IPS-15b (cell line): ENCODE results near the gene DOCK1.
"Not testable (repeated sequence)": the region's sequence is repeated elsewhere in the genome, so short reads cannot be mapped to it uniquely, and the experiment has no call there.

Experiments
- H3K27me3 ChIP-seq: one replicate; pipeline ENCODE4 v1.6.1; 2013; ENCODE audit warnings: low read length; ENCODE audit not compliant: control insufficient read depth, insufficient read depth
- H3K36me3 ChIP-seq: one replicate; pipeline ENCODE4 v1.6.1; 2013; ENCODE audit warnings: low read length; ENCODE audit not compliant: control insufficient read depth, insufficient read depth
- H3K4me1 ChIP-seq: one replicate; pipeline ENCODE4 v1.6.1; 2013; ENCODE audit warnings: mild to moderate bottlenecking, low read length; ENCODE audit not compliant: control insufficient read depth, insufficient read depth
- H3K4me3 ChIP-seq: one replicate; pipeline ENCODE4 v1.5.1; 2013; ENCODE audit warnings: low read depth, low read length
- H3K9ac ChIP-seq: one replicate; pipeline ENCODE4 v1.6.1; 2013; ENCODE audit warnings: low read depth, mild to moderate bottlenecking, low read length
- H3K9me3 ChIP-seq: one replicate; pipeline ENCODE4 v1.6.1; 2013; ENCODE audit warnings: mild to moderate bottlenecking, low read length; ENCODE audit not compliant: control insufficient read depth, insufficient read depth

The DOCK1 gene

DNA sequence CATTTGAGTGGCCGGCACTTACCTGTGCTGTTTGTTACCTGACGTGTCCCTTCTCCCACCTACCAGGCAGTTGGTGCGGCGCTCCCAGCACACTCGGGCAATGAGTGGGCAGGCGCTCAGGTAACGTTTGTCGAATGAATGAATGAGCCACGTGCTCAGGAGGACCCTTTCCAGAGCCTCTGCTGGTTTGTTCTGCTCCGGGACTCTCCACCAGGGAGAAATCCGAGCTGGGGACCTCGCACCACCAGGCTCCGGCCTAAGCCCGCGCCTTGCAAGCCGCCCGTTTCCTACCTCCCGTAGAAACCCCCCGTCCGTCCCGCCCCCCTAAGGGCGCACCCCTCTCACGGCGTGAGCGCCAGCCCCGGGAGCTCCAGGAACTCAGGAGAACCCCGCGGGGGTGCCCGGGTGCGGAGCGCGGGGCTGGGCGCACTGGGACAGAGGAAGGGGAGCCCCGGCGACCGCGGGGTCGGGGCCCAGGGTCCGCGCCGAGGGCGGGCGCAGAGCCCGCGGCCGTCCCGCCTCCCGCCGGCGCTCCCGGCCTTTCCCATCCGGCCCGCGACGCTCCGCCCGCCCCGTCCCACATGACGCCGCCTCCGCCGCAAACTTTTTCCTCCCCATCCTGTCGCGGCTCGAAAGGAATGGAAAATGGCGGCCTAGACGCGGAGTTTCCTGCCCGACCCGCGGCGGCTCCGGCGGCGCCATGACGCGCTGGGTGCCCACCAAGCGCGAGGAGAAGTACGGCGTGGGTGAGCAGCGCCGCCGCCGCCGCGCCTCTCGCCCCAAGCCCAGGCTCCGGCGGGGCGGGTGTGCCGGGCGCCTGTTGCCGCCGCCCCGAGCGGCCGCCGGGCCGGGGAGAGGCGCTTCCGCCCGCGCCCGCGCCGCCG lies at the start of gene DOCK1:
DOCK1 (plus strand) TSS at position 611 of the 884 bp plus-strand sequence; CDS start at position 701, 90 bp downstream.
- Histone ChIP-seq H3K9me3 (no peaks in the 10 kb centered on the region), H3K9ac (peak within 1 kb of the TSS; percentile 65), H3K27me3 (no peaks in the 10 kb centered on the region), H3K4me3 (peak within 1 kb of the TSS; percentile 68), H3K4me1 (peaks cover 2% of the 10 kb centered on the region), H3K36me3 (peaks cover 6% of the 10 kb centered on the region)

- no peaks in the 10 kb centered on the region for H3K9me3 ChIP-seq
- no peaks in the 10 kb centered on the region for H3K4me1 ChIP-seq
- H3K9ac ChIP-seq, result no peak overlapping the region
- H3K36me3 ChIP-seq, result no peaks in the 10 kb centered on the region
- no peaks in the 10 kb centered on the region for H3K27me3 ChIP-seq
- H3K4me3 ChIP-seq, result no peak overlapping the region
These were observed 47.9 kb upstream of the DOCK1 start for GRCh38 chr10:126857178-126857806.

DNA sequence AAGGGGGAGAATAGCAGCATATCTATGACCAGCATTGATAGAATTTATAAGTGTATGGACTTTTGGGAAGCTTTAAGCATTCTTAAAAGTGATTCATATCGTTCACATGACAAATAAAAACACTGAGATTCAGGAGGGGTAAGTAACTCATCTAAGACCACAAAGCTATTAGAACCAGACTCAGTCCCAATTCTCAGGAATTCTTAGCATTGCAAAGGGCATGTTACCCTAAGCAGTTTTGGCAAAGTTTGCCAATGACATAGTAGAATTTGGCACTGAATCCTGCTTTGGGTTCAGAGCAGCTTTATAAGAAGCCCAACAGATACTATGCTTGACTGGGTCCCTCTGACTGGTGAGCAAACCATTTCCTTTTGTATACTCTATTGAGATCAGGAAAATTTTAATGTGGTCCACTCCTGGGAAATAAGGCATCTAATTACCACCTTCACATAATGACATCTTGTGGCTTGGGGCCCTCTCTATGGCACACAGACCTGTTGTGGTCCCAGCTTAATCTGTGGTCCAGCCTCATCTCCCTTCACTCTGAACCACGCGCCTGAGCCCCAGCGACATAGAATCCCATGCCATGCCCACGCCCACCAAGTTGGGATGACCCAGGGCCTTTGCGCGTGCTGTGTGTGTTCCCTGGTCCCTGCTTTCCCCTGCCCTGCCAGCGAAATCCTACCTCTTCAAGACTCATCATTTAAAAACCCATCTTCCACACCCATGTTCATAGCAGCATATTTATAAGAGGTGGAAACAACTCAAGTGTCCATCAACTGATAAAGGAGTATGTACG lies 37.5 kb upstream of the DOCK1 start:
- Histone ChIP-seq H3K9me3 (no peaks in the 10 kb centered on the region), H3K4me3 (no peak overlapping the region), H3K27me3 (no peaks in the 10 kb centered on the region), H3K36me3 (no peaks in the 10 kb centered on the region), H3K9ac (no peak overlapping the region), H3K4me1 (no peaks in the 10 kb centered on the region)

DNA sequence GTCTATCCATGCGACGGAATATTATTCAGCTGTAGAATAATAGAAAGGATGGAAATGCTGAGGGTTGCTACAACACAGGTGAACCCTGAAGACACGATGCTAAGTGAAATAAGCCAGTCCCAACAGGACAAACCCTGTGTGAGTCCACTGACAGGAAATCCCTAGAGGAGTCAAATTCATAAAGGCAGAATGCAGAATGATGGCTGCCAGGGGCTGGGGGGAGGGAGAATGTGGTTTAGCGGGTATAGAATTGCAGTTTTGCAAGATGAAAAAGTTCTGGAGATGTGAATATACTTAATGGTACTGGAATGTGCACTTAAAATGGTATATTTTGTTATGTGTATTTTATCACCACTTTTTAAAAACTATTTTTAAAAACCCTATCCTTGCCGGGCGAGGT lies 36.9 kb upstream of the DOCK1 start:
- H3K9me3 ChIP-seq, result no peaks in the 10 kb centered on the region
- no peaks in the 10 kb centered on the region for H3K36me3 ChIP-seq
- peaks cover 4% of the 10 kb centered on the region for H3K4me1 ChIP-seq
- H3K9ac ChIP-seq, result no peak overlapping the region
- no peak overlapping the region for H3K4me3 ChIP-seq
- H3K27me3 ChIP-seq, result no peaks in the 10 kb centered on the region

DNA sequence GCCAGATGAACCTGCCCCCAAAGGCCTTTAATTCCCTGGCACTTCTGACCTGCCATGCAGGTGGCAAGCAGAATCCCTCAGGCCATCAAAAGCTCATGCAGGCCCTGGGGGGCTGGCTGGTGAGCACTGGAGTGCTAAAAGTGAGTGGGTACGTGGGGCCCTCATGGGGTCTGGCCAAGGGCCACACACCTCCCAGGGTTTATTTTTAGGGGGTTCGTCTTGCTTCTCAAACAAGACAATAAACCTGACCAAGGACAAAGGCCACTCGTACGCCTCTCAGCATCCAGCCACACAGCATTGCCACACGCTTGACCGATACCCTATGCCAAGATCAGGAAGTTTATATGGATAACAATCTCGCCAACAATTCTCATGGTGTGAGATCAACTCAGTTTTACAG lies 33.1 kb upstream of the DOCK1 start:
- Histone ChIP-seq H3K4me1 (peaks cover 4% of the 10 kb centered on the region), H3K27me3 (no peaks in the 10 kb centered on the region), H3K4me3 (no peak overlapping the region), H3K9me3 (no peaks in the 10 kb centered on the region), H3K36me3 (no peaks in the 10 kb centered on the region), H3K9ac (no peak overlapping the region)

- Histone ChIP-seq H3K9ac (no peak overlapping the region), H3K4me1 (peaks cover 4% of the 10 kb centered on the region), H3K9me3 (no peaks in the 10 kb centered on the region), H3K4me3 (no peak overlapping the region), H3K27me3 (no peaks in the 10 kb centered on the region), H3K36me3 (no peaks in the 10 kb centered on the region)
These were observed 32.5 kb upstream of the DOCK1 start for GRCh38 chr10:126872768-126873167.

- H3K9me3 ChIP-seq, result no peaks in the 10 kb centered on the region
- H3K9ac ChIP-seq, result no peak overlapping the region
- no peaks in the 10 kb centered on the region for H3K36me3 ChIP-seq
- no peak overlapping the region for H3K4me3 ChIP-seq
- no peaks in the 10 kb centered on the region for H3K27me3 ChIP-seq
- peaks cover 4% of the 10 kb centered on the region for H3K4me1 ChIP-seq
These were observed 28.8 kb upstream of the DOCK1 start for GRCh38 chr10:126876456-126876855.

DNA sequence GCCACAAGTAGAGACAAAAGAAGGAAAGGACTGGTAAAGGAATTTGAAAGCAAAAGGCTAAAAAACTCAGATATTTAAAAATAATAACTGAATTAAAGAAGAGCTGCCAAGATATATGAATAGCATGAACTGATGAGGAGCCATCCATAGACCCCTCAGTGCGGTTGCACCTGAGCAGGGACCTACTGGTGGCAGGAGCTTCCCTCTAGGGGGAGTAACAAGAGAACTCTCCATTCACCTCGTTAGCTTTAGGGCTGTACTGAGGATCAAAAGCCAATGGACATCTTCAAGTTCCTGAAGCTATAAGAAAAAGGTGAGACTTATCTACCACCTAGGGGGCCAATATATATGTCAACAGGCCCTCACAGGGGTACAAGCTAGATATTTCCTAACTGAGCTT lies 27.8 kb upstream of the DOCK1 start:
- H3K36me3 ChIP-seq, result no peaks in the 10 kb centered on the region
- peaks cover 4% of the 10 kb centered on the region for H3K4me1 ChIP-seq
- no peaks in the 10 kb centered on the region for H3K9me3 ChIP-seq
- no peak overlapping the region for H3K9ac ChIP-seq
- no peak overlapping the region for H3K4me3 ChIP-seq
- no peaks in the 10 kb centered on the region for H3K27me3 ChIP-seq

DNA sequence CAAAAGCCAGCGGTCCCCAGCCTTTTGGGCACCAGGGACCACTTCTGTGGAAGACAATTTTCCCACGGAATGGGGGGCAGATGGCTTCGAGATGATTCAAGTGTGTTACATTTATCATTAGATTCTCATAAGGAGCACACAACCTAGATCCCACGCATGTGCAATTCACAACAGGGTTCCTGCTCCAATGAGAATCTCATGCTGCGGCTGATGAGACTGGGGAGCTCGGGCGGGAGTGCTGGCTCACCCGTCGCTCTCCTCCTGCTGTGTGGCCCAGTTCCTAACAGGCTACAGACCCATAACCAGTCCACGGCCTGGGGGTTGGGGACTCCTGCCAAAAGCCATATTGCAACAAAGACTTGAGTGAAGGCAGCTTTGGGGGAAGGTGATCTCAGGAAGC lies 26.6 kb upstream of the DOCK1 start:
- H3K4me3 ChIP-seq, result no peak overlapping the region
- no peaks in the 10 kb centered on the region for H3K36me3 ChIP-seq
- H3K4me1 ChIP-seq, result no peaks in the 10 kb centered on the region
- no peaks in the 10 kb centered on the region for H3K9me3 ChIP-seq
- H3K27me3 ChIP-seq, result no peaks in the 10 kb centered on the region
- no peak overlapping the region for H3K9ac ChIP-seq

- no peaks in the 10 kb centered on the region for H3K27me3 ChIP-seq
- H3K9ac ChIP-seq, result no peak overlapping the region
- no peaks in the 10 kb centered on the region for H3K9me3 ChIP-seq
- H3K4me3 ChIP-seq, result no peak overlapping the region
- H3K36me3 ChIP-seq, result no peaks in the 10 kb centered on the region
- no peaks in the 10 kb centered on the region for H3K4me1 ChIP-seq
These were observed 24.3 kb upstream of the DOCK1 start for GRCh38 chr10:126880926-126881325.

DNA sequence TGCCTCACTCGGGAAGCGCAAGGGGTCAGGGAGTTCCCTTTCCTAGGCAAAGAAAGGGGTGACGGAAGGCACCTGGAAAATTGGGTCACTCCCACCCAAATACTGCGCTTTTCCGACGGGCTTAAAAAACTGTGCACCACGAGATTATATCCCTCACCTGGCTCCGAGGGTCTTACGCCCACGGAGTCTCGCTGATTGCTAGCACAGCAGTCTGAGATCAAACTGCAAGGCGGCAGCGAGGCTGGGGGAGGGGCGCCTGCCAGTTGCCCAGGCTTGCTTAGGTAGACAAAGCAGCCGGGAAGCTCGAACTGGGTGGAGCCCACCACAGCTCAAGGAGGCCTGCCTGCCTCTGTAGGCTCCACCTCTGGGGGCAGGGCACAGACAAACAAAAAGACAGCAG lies 23.2 kb upstream of the DOCK1 start:
- Histone ChIP-seq H3K4me3 (peak overlapping the region; percentile 54), H3K9ac (peak overlapping the region; percentile 60)
- not testable (repeated sequence) for H3K9me3 ChIP-seq, H3K36me3 ChIP-seq, H3K4me1 ChIP-seq, H3K27me3 ChIP-seq
